CD14-positive monocyte (primary cell): ENCODE results near the gene C12orf75. TPM values are rescaled to one million over a fixed set of nuclear protein-coding genes. Genes with fewer than 3 reads are reported as not detected.
"Not testable (repeated sequence)": the region's sequence is repeated elsewhere in the genome, so short reads cannot be mapped to it uniquely, and the experiment has no call there.

ENCODE experiments used
- DNase-seq, 3 donors: peaks; one replicate each; pipeline ENCODE4 v3.0.0-alpha.2; 2011 to 2022
- H2AFZ ChIP-seq: 2 replicates; pipeline ENCODE4 v1.6.0; 2012; ENCODE audit warnings: mild to moderate bottlenecking, low read depth, low read length, inconsistent platforms; ENCODE audit not compliant: insufficient read depth, poor library complexity, severe bottlenecking
- H3K27ac ChIP-seq, 2 donors: 1 replicate in 1 of 2; 2 replicates in 1 of 2; pipeline ENCODE4 v1.5.1; 2012 to 2013; ENCODE audit warnings: low read length in 2 of 2, control low read depth in 1 of 2, inconsistent platforms in 1 of 2, low read depth in 1 of 2, mild to moderate bottlenecking in 1 of 2
- H3K27me3 ChIP-seq, 2 donors: one replicate each; pipeline versions ENCODE4 v1.6.0 to v1.6.1; 2011 to 2013; ENCODE audit warnings: low read length in 2 of 2; ENCODE audit not compliant: control insufficient read depth in 2 of 2, insufficient read depth in 2 of 2
- H3K36me3 ChIP-seq, 2 donors: replicated peaks in 1 of 2; 1 replicate in 1 of 2; 2 replicates in 1 of 2; pipeline versions ENCODE4 v1.5.1 to v1.6.1; 2012 to 2013; ENCODE audit warnings: low read length in 2 of 2, control low read depth in 1 of 2, inconsistent platforms in 1 of 2, mild to moderate bottlenecking in 1 of 2; ENCODE audit not compliant: insufficient read depth in 2 of 2, control insufficient read depth in 1 of 2
- H3K4me1 ChIP-seq, 2 donors: 1 replicate in 1 of 2; 2 replicates in 1 of 2; pipeline versions ENCODE4 v1.5.1 to v1.6.1; 2012 to 2013; ENCODE audit warnings: low read length in 2 of 2, control low read depth in 1 of 2, inconsistent platforms in 1 of 2, mild to moderate bottlenecking in 1 of 2, moderate library complexity in 1 of 2; ENCODE audit not compliant: insufficient read depth in 2 of 2, control insufficient read depth in 1 of 2
- H3K4me2 ChIP-seq: replicated peaks from 2 replicates; pipeline ENCODE3; 2012; ENCODE audit warnings: low read length, moderate library complexity, mild to moderate bottlenecking; ENCODE audit not compliant: poor library complexity, severe bottlenecking; ENCODE audit errors: extremely low read depth
- H3K4me3 ChIP-seq, 3 experiments: fragments of 200-600 bp in 1 of 3; sonication (generic) in 1 of 3; replicated peaks in 1 of 3; 1 replicate in 2 of 3; 2 replicates in 1 of 3; pipeline ENCODE4 v1.5.1; 2011 to 2013; ENCODE audit warnings: low read length in 3 of 3, mild to moderate bottlenecking in 3 of 3, control low read depth in 2 of 3, low read depth in 2 of 3, inconsistent platforms in 1 of 3, moderate library complexity in 1 of 3
- H3K79me2 ChIP-seq: 2 replicates; pipeline ENCODE4 v1.6.0; 2012; ENCODE audit warnings: mild to moderate bottlenecking, control low read depth, inconsistent platforms, low read length, moderate library complexity; ENCODE audit not compliant: insufficient read depth
- H3K9ac ChIP-seq: 2 replicates; pipeline ENCODE4 v1.6.0; 2017; ENCODE audit warnings: low read length, mild to moderate bottlenecking; ENCODE audit not compliant: insufficient read depth, poor library complexity, severe bottlenecking
- H3K9me3 ChIP-seq, 2 donors: replicated peaks in 1 of 2; 1 replicate in 1 of 2; 2 replicates in 1 of 2; pipeline versions ENCODE4 v1.5.1 to v1.6.1; 2012 to 2013; ENCODE audit warnings: low read length in 2 of 2, control low read depth in 1 of 2; ENCODE audit not compliant: control insufficient read depth in 1 of 2, insufficient read depth in 1 of 2
- H4K20me1 ChIP-seq: 2 replicates; pipeline ENCODE4 v1.6.0; 2012; ENCODE audit warnings: mild to moderate bottlenecking, low read length, control low read depth, moderate library complexity; ENCODE audit not compliant: insufficient read depth
- H3K27ac Mint-ChIP-seq, 7 donors: one replicate each; pipeline ENCODE4 v1.8.0; 2020; ENCODE audit warnings: mild to moderate bottlenecking in 7 of 7, mixed read lengths in 7 of 7, moderate library complexity in 6 of 7, inconsistent platforms in 2 of 7
- H3K27me3 Mint-ChIP-seq, 3 donors: one replicate each; pipeline ENCODE4 v1.8.0; 2021 to 2022; ENCODE audit warnings: low read depth in 3 of 3, mild to moderate bottlenecking in 3 of 3, mixed read lengths in 3 of 3, moderate library complexity in 3 of 3, inconsistent platforms in 1 of 3
- H3K36me3 Mint-ChIP-seq, 2 donors: one replicate each; pipeline ENCODE4 v1.8.0; 2020; ENCODE audit warnings: mixed read lengths in 2 of 2, inconsistent platforms in 1 of 2, mild to moderate bottlenecking in 1 of 2
- H3K4me1 Mint-ChIP-seq: one replicate; pipeline ENCODE4 v1.8.0; 2020; ENCODE audit warnings: mild to moderate bottlenecking, mixed read lengths
- H3K4me3 Mint-ChIP-seq, 2 donors: one replicate each; pipeline ENCODE4 v1.8.0; 2020; ENCODE audit warnings: mild to moderate bottlenecking in 2 of 2, mixed read lengths in 2 of 2, moderate library complexity in 1 of 2
- H3K9me3 Mint-ChIP-seq, 7 donors: one replicate each; pipeline ENCODE4 v1.8.0; 2020 to 2022; ENCODE audit warnings: mixed read lengths in 7 of 7, mild to moderate bottlenecking in 6 of 7, moderate library complexity in 6 of 7, inconsistent platforms in 2 of 7
- WGBS: methylation state at CpG from one replicate; pipeline ENCODE4 v1.1.5; 2013; ENCODE audit warnings: missing lambda C conversion rate; ENCODE audit not compliant: insufficient coverage; 5-methylcytosine and 5-hydroxymethylcytosine counted together
- intact Hi-C, 2 donors: fragments of 100-400 bp; cut with micrococcal nuclease; formaldehyde crosslinking; loops; one replicate each; pipeline versions ENCODE4 v1.15.0 to v1.15.1; 2023
- polyA plus RNA-seq, 3 donors: library from polyadenylated mRNA; depleted of rRNA in 1 of 3; unstranded in 2 of 3; stranded (reverse) in 1 of 3; fragments of 300-500 nt in 2 of 3; fragments of >200 nt in 1 of 3; fragmentation: Illumina TruSeq in 2 of 3; gene quantifications; 1 replicate in 2 of 3; 2 replicates in 1 of 3; pipeline ENCODE4 v1.2.3, GENCODE V29; 2012 to 2021
- TF ChIP-seq, protein P1 (sequence below): fragments of 200-600 bp; IDR thresholded peaks from one replicate; pipeline ENCODE4 v1.8.0; 2022; ENCODE audit warnings: antibody characterized with exemption, mild to moderate bottlenecking

The C12orf75 gene
- polyA plus RNA-seq, 3 donors, result 0.45 to 0.73 (median 0.73) TPM

DNA sequence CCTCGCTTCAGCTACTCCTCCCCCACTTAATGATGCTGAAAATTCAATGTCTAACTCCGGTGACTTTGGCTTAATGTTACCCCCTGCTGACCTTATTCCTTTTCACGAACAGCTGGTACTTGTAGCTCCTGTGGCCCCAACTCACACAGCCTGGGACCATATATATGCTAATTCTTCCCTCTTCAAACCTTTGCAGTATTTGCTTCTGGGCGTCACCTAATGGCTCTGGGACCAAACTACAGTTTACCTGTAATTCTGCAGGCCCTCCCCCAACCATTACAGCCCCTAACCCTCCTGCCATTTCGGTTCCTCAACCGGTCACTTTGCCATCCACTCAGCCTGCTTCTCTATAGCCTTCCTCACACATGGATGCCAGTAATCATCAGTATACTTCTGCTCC lies 29.6 kb upstream of the C12orf75 start:
- DNase-seq, result no peak
- no peaks in the 10 kb centered on the region for H3K4me1 ChIP-seq
- no peaks in the 10 kb centered on the region for H3K36me3 Mint-ChIP-seq
- peaks cover 0 to 2% (median 0%) of the 10 kb centered on the region in 3 donors for H3K27me3 Mint-ChIP-seq
- TF ChIP-seq, protein P1, sequence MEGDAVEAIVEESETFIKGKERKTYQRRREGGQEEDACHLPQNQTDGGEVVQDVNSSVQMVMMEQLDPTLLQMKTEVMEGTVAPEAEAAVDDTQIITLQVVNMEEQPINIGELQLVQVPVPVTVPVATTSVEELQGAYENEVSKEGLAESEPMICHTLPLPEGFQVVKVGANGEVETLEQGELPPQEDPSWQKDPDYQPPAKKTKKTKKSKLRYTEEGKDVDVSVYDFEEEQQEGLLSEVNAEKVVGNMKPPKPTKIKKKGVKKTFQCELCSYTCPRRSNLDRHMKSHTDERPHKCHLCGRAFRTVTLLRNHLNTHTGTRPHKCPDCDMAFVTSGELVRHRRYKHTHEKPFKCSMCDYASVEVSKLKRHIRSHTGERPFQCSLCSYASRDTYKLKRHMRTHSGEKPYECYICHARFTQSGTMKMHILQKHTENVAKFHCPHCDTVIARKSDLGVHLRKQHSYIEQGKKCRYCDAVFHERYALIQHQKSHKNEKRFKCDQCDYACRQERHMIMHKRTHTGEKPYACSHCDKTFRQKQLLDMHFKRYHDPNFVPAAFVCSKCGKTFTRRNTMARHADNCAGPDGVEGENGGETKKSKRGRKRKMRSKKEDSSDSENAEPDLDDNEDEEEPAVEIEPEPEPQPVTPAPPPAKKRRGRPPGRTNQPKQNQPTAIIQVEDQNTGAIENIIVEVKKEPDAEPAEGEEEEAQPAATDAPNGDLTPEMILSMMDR, result no peak
- no peaks in the 10 kb centered on the region for H3K4me1 Mint-ChIP-seq
- H3K79me2 ChIP-seq, result no peaks in the 10 kb centered on the region
- H3K27me3 ChIP-seq, result no peaks in the 10 kb centered on the region
- H3K9ac ChIP-seq, result no peak overlapping the region
- peaks cover 22 to 46% (median 26%) of the 10 kb centered on the region in 7 donors for H3K9me3 Mint-ChIP-seq
- H2AFZ ChIP-seq, result no peak overlapping the region
- 97% methylated on average over 6 of the region's 6 CpGs for WGBS
- H3K4me3 Mint-ChIP-seq, result no peak overlapping the region
- H3K4me3 ChIP-seq, result no peak overlapping the region
- H3K4me2 ChIP-seq, result no peak overlapping the region
- H3K27ac ChIP-seq, result no peak overlapping the region
- H4K20me1 ChIP-seq, result no peaks in the 10 kb centered on the region
- H3K9me3 ChIP-seq, result peaks cover 15 to 36% of the 10 kb centered on the region in 2 donors
- H3K27ac Mint-ChIP-seq, result no peak overlapping the region
- intact Hi-C loops, result no loop called here
- H3K36me3 ChIP-seq, result no peaks in the 10 kb centered on the region

DNA sequence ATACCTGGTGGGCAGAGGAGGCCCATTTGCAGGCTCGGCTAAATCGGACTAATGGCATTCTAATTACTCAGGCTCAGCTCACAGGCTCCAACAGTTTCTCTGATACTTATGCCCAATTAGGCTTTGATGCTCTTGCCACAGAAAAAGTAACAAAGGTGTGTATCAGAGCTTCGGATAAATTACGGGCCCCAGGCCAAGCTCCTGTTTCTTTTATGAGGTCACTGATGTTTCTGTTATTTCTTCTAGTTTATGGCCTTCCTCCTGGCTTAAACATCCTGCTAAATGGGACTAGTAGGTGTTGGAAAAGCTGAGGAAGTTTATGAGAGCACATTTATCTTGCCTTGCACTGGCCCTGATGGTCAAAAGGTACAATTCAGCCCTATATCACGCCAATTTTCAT lies 28.8 kb upstream of the C12orf75 start:
- Histone ChIP-seq H3K9ac (no peak overlapping the region), H4K20me1 (no peaks in the 10 kb centered on the region), H3K79me2 (no peaks in the 10 kb centered on the region), H3K27ac (no peak overlapping the region), H3K9me3 (peaks cover 15 to 36% of the 10 kb centered on the region in 2 donors), H3K4me2 (no peak overlapping the region), H3K27me3 (no peaks in the 10 kb centered on the region), H3K4me3 (no peak overlapping the region), H2AFZ (no peak overlapping the region), H3K36me3 (no peaks in the 10 kb centered on the region), H3K4me1 (no peaks in the 10 kb centered on the region)
- peaks cover 22 to 46% (median 26%) of the 10 kb centered on the region in 7 donors for H3K9me3 Mint-ChIP-seq
- H3K4me1 Mint-ChIP-seq, result no peaks in the 10 kb centered on the region
- intact Hi-C loops, result no loop called here
- no peak overlapping the region for H3K4me3 Mint-ChIP-seq
- DNase-seq, result no peak
- H3K27me3 Mint-ChIP-seq, result peaks cover 0 to 2% (median 0%) of the 10 kb centered on the region in 3 donors
- WGBS, result 93% methylated on average over 4 of the region's 5 CpGs
- TF ChIP-seq, protein P1, result no peak
- no peaks in the 10 kb centered on the region for H3K36me3 Mint-ChIP-seq
- no peak overlapping the region for H3K27ac Mint-ChIP-seq

- H3K4me1 Mint-ChIP-seq, H3K27me3 Mint-ChIP-seq, intact Hi-C loops, H3K4me3 ChIP-seq, H3K79me2 ChIP-seq, H3K27ac Mint-ChIP-seq, H2AFZ ChIP-seq, H4K20me1 ChIP-seq, H3K4me3 Mint-ChIP-seq, H3K36me3 Mint-ChIP-seq, H3K9ac ChIP-seq, H3K4me2 ChIP-seq, H3K4me1 ChIP-seq, H3K27me3 ChIP-seq, H3K27ac ChIP-seq, H3K36me3 ChIP-seq, DNase-seq: not testable (repeated sequence)
- peaks cover 20 to 40% (median 26%) of the 10 kb centered on the region in 7 donors for H3K9me3 Mint-ChIP-seq
- 100% methylated on average over 5 of the region's 7 CpGs for WGBS
- H3K9me3 ChIP-seq, result peaks cover 10 to 29% of the 10 kb centered on the region in 2 donors
These were observed 27.5 kb upstream of the C12orf75 start for GRCh38 chr12:105302986-105303385.
